Right lobe of liver (tissue), 6 donors: ENCODE data around the gene PTGER1. TPM values are rescaled to one million over a fixed set of nuclear protein-coding genes. Genes with fewer than 3 reads are reported as not detected.
"Not testable (repeated sequence)": the region's sequence is repeated elsewhere in the genome, so short reads cannot be mapped to it uniquely, and the experiment has no call there.

Experiments
- ATAC-seq, 4 donors: fragments of 200-7000 bp; cut with Tn5 transposase; one replicate each; pipeline ENCODE4 v1.9.1; 2020; ENCODE audit warnings: mild to moderate bottlenecking in 4 of 4, moderate library complexity in 4 of 4
- DNase-seq, 3 donors: peaks; one replicate each; pipeline ENCODE4 v3.0.0-alpha.2; 2020
- H3K27ac ChIP-seq, 3 donors: fragments of 200-600 bp; one replicate each; pipeline ENCODE4 v1.8.0; 2022
- H3K27me3 ChIP-seq, 2 donors: fragments of 200-600 bp; one replicate each; pipeline ENCODE4 v1.8.0; 2022
- H3K36me3 ChIP-seq, 4 donors: fragments of 200-600 bp; sonication (generic) in 1 of 4; one replicate each; pipeline versions ENCODE4 v1.5.1 to v1.8.0; 2017 to 2022; ENCODE audit warnings: control low read depth in 1 of 4
- H3K4me1 ChIP-seq, 4 donors: fragments of 200-600 bp; sonication (generic) in 1 of 4; one replicate each; pipeline versions ENCODE4 v1.5.1 to v1.8.0; 2017 to 2022; ENCODE audit warnings: control low read depth in 1 of 4
- H3K4me3 ChIP-seq, 3 donors: fragments of 200-600 bp; one replicate each; pipeline ENCODE4 v1.8.0; 2022
- H3K9me3 ChIP-seq, 4 donors: fragments of 200-600 bp; sonication (generic) in 1 of 4; one replicate each; pipeline versions ENCODE4 v1.5.1 to v1.8.0; 2017 to 2022; ENCODE audit warnings: control low read depth in 1 of 4
- CTCF ChIP-seq, 4 donors: fragments of 200-600 bp in 3 of 4; fragments of 450-650 bp in 1 of 4; IDR thresholded peaks; one replicate each; pipeline versions ENCODE4 v1.5.1 to v1.8.0; 2016 to 2022; ENCODE audit warnings: antibody characterized with exemption in 4 of 4, mild to moderate bottlenecking in 2 of 4
- POLR2A ChIP-seq: fragments of 450-650 bp; IDR thresholded peaks from one replicate; pipeline ENCODE4 v1.6.1; 2017; ENCODE audit warnings: antibody characterized with exemption, mild to moderate bottlenecking
- WGBS: methylation state at CpG from one replicate; pipeline ENCODE4 v1.1.6; 2018; ENCODE audit warnings: low coverage, low lambda C conversion rate; ENCODE audit not compliant: insufficient coverage; ENCODE audit errors: missing lambda C conversion rate; 5-methylcytosine and 5-hydroxymethylcytosine counted together
- intact Hi-C, 2 donors: fragments of 100-400 bp; cut with DNase I; formaldehyde crosslinking; loops; one replicate each; pipeline versions ENCODE4 v1.11.2 to v1.14.1; 2022
- total RNA-seq, 6 experiments: library from RNA; depleted of rRNA in 2 of 6; stranded (reverse); fragments of >200 nt in 2 of 6; fragmentation: NEBNext Ultra II Directional in 3 of 6; extraction: Animal tissue kit (Norgen Biotek cat#: 25700) in 3 of 6; gene quantifications; one replicate each; pipeline versions ENCODE4 v1.1.0 to v1.2.4, GENCODE V29; 2016 to 2023
- donor health status: DM: no; HTN: yes; CAD: no.
- donor health status: DM: no; HTN: no; CAD: no.
- donor health status: DM: no; HTN: no; CAD: no.
- donor health status: DM: no; HTN: yes; CAD: no.
- donor health status: DM: no; HTN: yes; CAD: no.

The PTGER1 gene
- total RNA-seq, 6 experiments from 2014 or later = 0.16 to 0.32 (median 0.29) TPM; not detected in 2

GRCh38 chr19:14460935-14461334, 14.2 kb downstream of the PTGER1 start:
- Histone ChIP-seq H3K4me1 (no peaks in the 10 kb centered on the region), H3K27me3 (no peaks in the 10 kb centered on the region), H3K9me3 (no peaks in the 10 kb centered on the region), H3K27ac (no peak overlapping the region), H3K4me3 (no peak overlapping the region), H3K36me3 (peaks cover 0 to 19% (median 7%) of the 10 kb centered on the region in 4 donors)
- intact Hi-C loops = no loop called here
- TF ChIP-seq POLR2A = no peak
- no peak for TF ChIP-seq CTCF (IDR thresholded peaks at IDR 0.05)
- no peak for DNase-seq
- 90% methylated on average over 2 of the region's 2 CpGs for WGBS
- no peak for ATAC-seq

GRCh38 chr19:14459703-14460102, 15.5 kb downstream of the PTGER1 start:
- ATAC-seq (peak in 3 of 4 donors; percentile 36 to 59 (median 58)), DNase-seq (no peak)
- Histone ChIP-seq H3K4me1 (no peaks in the 10 kb centered on the region), H3K36me3 (peaks cover 0 to 19% (median 7%) of the 10 kb centered on the region in 4 donors), H3K27ac (no peak overlapping the region), H3K4me3 (no peak overlapping the region), H3K9me3 (no peaks in the 10 kb centered on the region), H3K27me3 (no peaks in the 10 kb centered on the region)
- intact Hi-C loops = no loop called here
- no peak for TF ChIP-seq CTCF (IDR thresholded peaks at IDR 0.05)
- no peak for TF ChIP-seq POLR2A
- 25% methylated on average over 1 of the region's 5 CpGs for WGBS

GRCh38 chr19:14452303-14452702, 22.9 kb downstream of the PTGER1 start:
- whole genome bisulfite sequencing = 92% methylated on average over 2 of the region's 3 CpGs
- ATAC-seq, intact Hi-C loops, H3K4me3 ChIP-seq, DNase-seq, H3K27me3 ChIP-seq, H3K9me3 ChIP-seq, H3K4me1 ChIP-seq, H3K27ac ChIP-seq: not testable (repeated sequence)
- H3K36me3 ChIP-seq = peaks cover 0 to 37% (median 5%) of the 10 kb centered on the region in 4 donors

GRCh38 chr19:14450876-14451275, 24.3 kb downstream of the PTGER1 start:
- H3K27ac ChIP-seq = no peak overlapping the region
- TF ChIP-seq CTCF (IDR thresholded peaks at IDR 0.05) (no peak), POLR2A (no peak)
- H3K4me1 ChIP-seq = no peaks in the 10 kb centered on the region
- peak in 1 of 4 donors; percentile 40 for ATAC-seq
- peaks cover 0 to 52% (median 10%) of the 10 kb centered on the region in 4 donors for H3K36me3 ChIP-seq
- H3K27me3 ChIP-seq = no peaks in the 10 kb centered on the region
- no peak overlapping the region for H3K4me3 ChIP-seq
- WGBS = 100% methylated on average over 4 of the region's 19 CpGs
- intact Hi-C loops = no loop called here
- H3K9me3 ChIP-seq = no peaks in the 10 kb centered on the region
- DNase-seq = no peak

GRCh38 chr19:14450168-14450874, 24.8 kb downstream of the PTGER1 start:
- DNase-seq (no peak), ATAC-seq (peak in 2 of 4 donors; percentile 51)
- Histone ChIP-seq H3K27ac (no peak overlapping the region), H3K4me1 (no peaks in the 10 kb centered on the region), H3K4me3 (no peak overlapping the region), H3K27me3 (no peaks in the 10 kb centered on the region), H3K36me3 (peaks cover 0 to 56% (median 11%) of the 10 kb centered on the region in 4 donors), H3K9me3 (no peaks in the 10 kb centered on the region)
- intact Hi-C loops = no loop called here
- 76% methylated on average over 14 of the region's 30 CpGs for WGBS
- TF ChIP-seq CTCF (IDR thresholded peaks at IDR 0.05) (no peak), POLR2A (no peak)
